Left lung (tissue), 10 donors: ENCODE data around the gene FRMD5. TPM values are rescaled to one million over a fixed set of nuclear protein-coding genes. Genes with fewer than 3 reads are reported as not detected.

ENCODE experiments used
- ATAC-seq: fragments of 200-7000 bp; cut with Tn5 transposase; one replicate; pipeline ENCODE4 v1.9.1; 2020; ENCODE audit warnings: moderate library complexity
- DNase-seq, 4 donors: peaks; one replicate each; pipeline ENCODE4 v3.0.0-alpha.2; 2013 to 2020
- H3K27ac ChIP-seq, 2 donors: fragments of 200-600 bp; sonication (generic) in 1 of 2; one replicate each; pipeline versions ENCODE4 v1.5.0 to v1.8.0; 2020 to 2021
- H3K27me3 ChIP-seq, 2 donors: fragments of 200-600 bp; sonication (generic) in 1 of 2; one replicate each; pipeline versions ENCODE4 v1.5.0 to v1.8.0; 2020 to 2021
- H3K36me3 ChIP-seq, 2 donors: fragments of 200-600 bp; sonication (generic) in 1 of 2; one replicate each; pipeline versions ENCODE4 v1.5.0 to v1.8.0; 2020 to 2021
- H3K4me1 ChIP-seq, 2 donors: fragments of 200-600 bp; one replicate each; pipeline ENCODE4 v1.8.0; 2021
- H3K4me3 ChIP-seq, 2 donors: fragments of 200-600 bp; sonication (generic) in 1 of 2; one replicate each; pipeline versions ENCODE4 v1.5.0 to v1.8.0; 2020 to 2021; ENCODE audit warnings: mild to moderate bottlenecking in 1 of 2
- H3K9me3 ChIP-seq, 2 donors: fragments of 200-600 bp; sonication (generic) in 1 of 2; one replicate each; pipeline versions ENCODE4 v1.5.0 to v1.8.0; 2020 to 2021
- intact Hi-C, 2 donors: fragments of 100-400 bp; cut with DNase I; formaldehyde crosslinking; loops; one replicate each; pipeline versions ENCODE4 v1.11.2 to v1.14.2; 2022
- polyA plus RNA-seq, 6 donors: library from polyadenylated mRNA; unstranded; fragments of 120-200 nt; gene quantifications; one replicate each; pipeline ENCODE4 v1.2.1, GENCODE V29; 2013; ENCODE audit not compliant: insufficient read length in 6 of 6
- total RNA-seq, 2 donors: library from RNA; stranded (reverse); fragmentation: NEBNext Ultra II Directional; extraction: Animal tissue kit (Norgen Biotek cat#: 25700); gene quantifications; one replicate each; pipeline ENCODE4 v1.2.1, GENCODE V29; 2021
- TF ChIP-seq, protein P1 (sequence below), 2 donors: fragments of 200-600 bp; sonication (generic) in 1 of 2; IDR thresholded peaks; one replicate each; pipeline versions ENCODE4 v1.5.0 to v1.8.0; 2021; ENCODE audit warnings: antibody characterized with exemption in 2 of 2
- donor health status: DM: no; HTN: yes; CAD: no.
- donor health status: DM: no; HTN: no; CAD: no.

The FRMD5 gene
- total and polyA plus RNA-seq, 8 donors, result 1.5 to 4.4 (median 2.3) TPM

DNA sequence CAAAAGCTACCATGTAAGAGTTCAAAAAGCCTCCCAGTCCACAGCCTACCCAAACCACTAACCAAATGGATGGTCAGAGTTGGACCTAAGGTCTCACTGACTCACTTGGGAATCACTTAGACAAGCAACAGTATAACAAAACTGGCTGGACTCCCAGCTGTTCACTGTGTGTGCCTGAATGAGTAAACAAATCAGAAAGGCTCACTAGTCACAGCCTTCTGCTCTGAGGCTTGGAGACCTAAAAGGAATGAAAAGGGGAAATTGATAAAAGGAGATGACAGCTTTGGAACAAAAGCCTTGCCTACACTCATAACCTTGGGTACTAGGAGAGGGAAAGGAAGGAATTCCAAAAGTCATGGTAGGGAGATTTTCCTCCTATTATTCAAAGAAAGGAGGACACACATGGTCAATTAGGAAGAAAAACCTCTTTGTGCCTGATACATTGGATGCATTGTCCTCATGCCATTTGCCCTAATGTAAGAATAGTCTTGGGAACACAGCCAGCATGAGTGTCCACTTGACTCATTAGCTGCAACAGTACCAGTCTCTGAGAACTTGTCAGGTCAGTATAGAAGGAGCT lies 92.3 kb downstream of the FRMD5 start:
- no peaks in the 10 kb centered on the region for H3K36me3 ChIP-seq
- no peaks in the 10 kb centered on the region for H3K9me3 ChIP-seq
- TF ChIP-seq, protein P1, sequence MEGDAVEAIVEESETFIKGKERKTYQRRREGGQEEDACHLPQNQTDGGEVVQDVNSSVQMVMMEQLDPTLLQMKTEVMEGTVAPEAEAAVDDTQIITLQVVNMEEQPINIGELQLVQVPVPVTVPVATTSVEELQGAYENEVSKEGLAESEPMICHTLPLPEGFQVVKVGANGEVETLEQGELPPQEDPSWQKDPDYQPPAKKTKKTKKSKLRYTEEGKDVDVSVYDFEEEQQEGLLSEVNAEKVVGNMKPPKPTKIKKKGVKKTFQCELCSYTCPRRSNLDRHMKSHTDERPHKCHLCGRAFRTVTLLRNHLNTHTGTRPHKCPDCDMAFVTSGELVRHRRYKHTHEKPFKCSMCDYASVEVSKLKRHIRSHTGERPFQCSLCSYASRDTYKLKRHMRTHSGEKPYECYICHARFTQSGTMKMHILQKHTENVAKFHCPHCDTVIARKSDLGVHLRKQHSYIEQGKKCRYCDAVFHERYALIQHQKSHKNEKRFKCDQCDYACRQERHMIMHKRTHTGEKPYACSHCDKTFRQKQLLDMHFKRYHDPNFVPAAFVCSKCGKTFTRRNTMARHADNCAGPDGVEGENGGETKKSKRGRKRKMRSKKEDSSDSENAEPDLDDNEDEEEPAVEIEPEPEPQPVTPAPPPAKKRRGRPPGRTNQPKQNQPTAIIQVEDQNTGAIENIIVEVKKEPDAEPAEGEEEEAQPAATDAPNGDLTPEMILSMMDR (IDR thresholded peaks at IDR 0.05), result no peak
- no peaks in the 10 kb centered on the region for H3K4me1 ChIP-seq
- H3K27ac ChIP-seq, result no peak overlapping the region
- intact Hi-C loops, result no loop called here
- H3K27me3 ChIP-seq, result no peaks in the 10 kb centered on the region
- ATAC-seq (peak; percentile 86), DNase-seq (peak in 3 of 4 donors; percentile 6 to 41 (median 13))
- H3K4me3 ChIP-seq, result no peak overlapping the region

DNA sequence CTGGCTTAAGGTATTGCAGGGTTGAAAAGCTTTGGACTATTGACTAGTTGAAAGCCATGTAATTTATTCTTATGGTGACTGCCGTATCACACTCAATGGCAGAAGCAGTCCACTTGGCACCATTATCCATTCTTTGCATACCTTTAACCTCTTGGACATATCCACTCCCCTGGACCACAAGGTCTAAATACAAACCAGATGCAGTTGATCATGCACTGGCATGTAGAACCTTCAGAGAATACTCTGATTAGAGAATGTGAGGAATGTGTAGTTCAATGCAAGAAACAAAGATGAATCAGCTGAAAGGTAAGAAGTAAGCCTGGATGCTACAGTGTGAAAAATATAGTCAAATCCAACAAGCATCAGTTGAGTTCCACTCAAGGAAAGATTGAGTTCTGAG lies 93.1 kb downstream of the FRMD5 start:
- Histone ChIP-seq H3K4me1 (no peaks in the 10 kb centered on the region), H3K9me3 (no peaks in the 10 kb centered on the region), H3K4me3 (no peak overlapping the region), H3K27ac (no peak overlapping the region), H3K27me3 (no peaks in the 10 kb centered on the region), H3K36me3 (no peaks in the 10 kb centered on the region)
- DNase-seq (no peak), ATAC-seq (peak; percentile 34)
- intact Hi-C loops, result no loop called here
- TF ChIP-seq, protein P1 (IDR thresholded peaks at IDR 0.05), result no peak

DNA sequence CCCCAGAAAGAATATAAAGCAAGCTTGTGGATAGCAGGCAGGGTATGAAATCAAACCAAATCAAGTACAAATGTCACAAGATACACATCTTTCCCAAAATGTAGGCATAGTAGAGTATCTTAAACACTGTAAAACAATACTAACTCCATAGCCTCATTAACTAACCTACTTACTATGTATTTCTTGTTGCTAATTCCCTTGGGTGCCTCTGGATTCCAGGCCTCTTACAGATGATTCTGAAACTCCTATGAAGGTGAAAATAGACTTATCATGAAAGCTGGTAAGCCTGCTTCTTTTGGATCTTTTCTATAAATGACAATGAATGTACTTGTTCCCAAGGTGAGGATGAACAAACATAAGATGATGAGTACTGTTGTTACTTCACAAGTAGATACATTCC lies 93.8 kb downstream of the FRMD5 start:
- TF ChIP-seq, protein P1 (IDR thresholded peaks at IDR 0.05), result no peak
- Histone ChIP-seq H3K4me1 (no peaks in the 10 kb centered on the region), H3K9me3 (no peaks in the 10 kb centered on the region), H3K27ac (no peak overlapping the region), H3K36me3 (no peaks in the 10 kb centered on the region), H3K27me3 (no peaks in the 10 kb centered on the region), H3K4me3 (no peak overlapping the region)
- ATAC-seq (no peak), DNase-seq (no peak)
- intact Hi-C loops, result no loop called here

DNA sequence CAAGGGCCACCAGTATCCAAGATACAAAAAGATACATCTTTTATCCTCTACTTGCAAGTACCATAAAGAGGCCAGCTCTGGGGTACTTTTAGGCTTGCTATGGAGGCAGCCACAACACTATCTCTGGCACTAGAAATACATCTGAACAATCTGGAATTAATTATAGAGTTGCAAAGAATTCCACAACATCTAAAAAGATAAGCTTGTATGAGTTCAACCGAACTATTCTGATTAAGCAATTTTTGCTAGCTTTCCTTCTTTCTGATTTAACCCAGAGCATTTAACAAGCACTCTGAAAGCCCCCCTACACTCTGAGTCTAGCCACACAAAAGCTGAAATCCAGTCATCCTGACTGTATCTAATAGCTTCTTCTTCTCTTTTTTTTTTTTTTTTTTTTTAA lies 95.4 kb downstream of the FRMD5 start:
- no peak for DNase-seq
- H3K4me3 ChIP-seq, result no peak overlapping the region
- H3K27ac ChIP-seq, result no peak overlapping the region
- no peak for ATAC-seq
- H3K36me3 ChIP-seq, result no peaks in the 10 kb centered on the region
- H3K27me3 ChIP-seq, result no peaks in the 10 kb centered on the region
- no peaks in the 10 kb centered on the region for H3K9me3 ChIP-seq
- TF ChIP-seq, protein P1 (IDR thresholded peaks at IDR 0.05), result no peak
- no peaks in the 10 kb centered on the region for H3K4me1 ChIP-seq
- intact Hi-C loops, result no loop called here

DNA sequence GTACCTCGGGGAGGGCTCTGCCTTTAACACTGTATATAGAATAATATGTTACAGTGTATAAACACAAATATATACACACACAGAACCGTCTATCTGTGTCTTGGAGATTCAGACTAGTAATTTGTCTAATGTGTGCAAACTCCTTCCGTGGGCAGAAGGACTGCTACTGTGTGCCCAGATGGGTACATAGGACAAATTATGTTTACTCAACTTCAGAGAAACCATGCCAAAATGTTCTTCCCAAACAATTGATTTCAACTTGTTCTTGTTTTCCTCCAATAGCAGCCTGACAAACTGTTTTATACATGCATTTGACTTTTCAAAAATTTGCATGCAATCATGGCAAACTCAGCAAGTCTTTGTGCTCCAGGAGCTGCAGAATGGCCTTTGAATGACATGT lies 97.5 kb downstream of the FRMD5 start:
- DNase-seq, result no peak
- no peaks in the 10 kb centered on the region for H3K4me1 ChIP-seq
- intact Hi-C loops, result no loop called here
- H3K9me3 ChIP-seq, result no peaks in the 10 kb centered on the region
- H3K27me3 ChIP-seq, result no peaks in the 10 kb centered on the region
- no peak for ATAC-seq
- TF ChIP-seq, protein P1 (IDR thresholded peaks at IDR 0.05), result no peak
- no peak overlapping the region for H3K4me3 ChIP-seq
- no peak overlapping the region for H3K27ac ChIP-seq
- no peaks in the 10 kb centered on the region for H3K36me3 ChIP-seq
